GM12874 (cell line): ENCODE results near the gene HUNK.

ENCODE experiments used
- TF ChIP-seq, protein P1 (sequence below): IDR thresholded peaks from 2 replicates; pipeline ENCODE4 v1.5.1; 2011; ENCODE audit warnings: low read depth, mild to moderate bottlenecking, control low read depth, low read length, moderate library complexity; ENCODE audit not compliant: insufficient read depth

Gene HUNK

GRCh38 chr21:32030146-32030652 lies 157.4 kb downstream of the HUNK start:
- TF ChIP-seq, protein P1, sequence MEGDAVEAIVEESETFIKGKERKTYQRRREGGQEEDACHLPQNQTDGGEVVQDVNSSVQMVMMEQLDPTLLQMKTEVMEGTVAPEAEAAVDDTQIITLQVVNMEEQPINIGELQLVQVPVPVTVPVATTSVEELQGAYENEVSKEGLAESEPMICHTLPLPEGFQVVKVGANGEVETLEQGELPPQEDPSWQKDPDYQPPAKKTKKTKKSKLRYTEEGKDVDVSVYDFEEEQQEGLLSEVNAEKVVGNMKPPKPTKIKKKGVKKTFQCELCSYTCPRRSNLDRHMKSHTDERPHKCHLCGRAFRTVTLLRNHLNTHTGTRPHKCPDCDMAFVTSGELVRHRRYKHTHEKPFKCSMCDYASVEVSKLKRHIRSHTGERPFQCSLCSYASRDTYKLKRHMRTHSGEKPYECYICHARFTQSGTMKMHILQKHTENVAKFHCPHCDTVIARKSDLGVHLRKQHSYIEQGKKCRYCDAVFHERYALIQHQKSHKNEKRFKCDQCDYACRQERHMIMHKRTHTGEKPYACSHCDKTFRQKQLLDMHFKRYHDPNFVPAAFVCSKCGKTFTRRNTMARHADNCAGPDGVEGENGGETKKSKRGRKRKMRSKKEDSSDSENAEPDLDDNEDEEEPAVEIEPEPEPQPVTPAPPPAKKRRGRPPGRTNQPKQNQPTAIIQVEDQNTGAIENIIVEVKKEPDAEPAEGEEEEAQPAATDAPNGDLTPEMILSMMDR = no peak

- TF ChIP-seq, protein P1 = no peak
Observed at GRCh38 chr21:32034850-32035249, 162.0 kb downstream of the HUNK start.

- TF ChIP-seq, protein P1 = no peak
Observed at GRCh38 chr21:32035617-32036016, 162.8 kb downstream of the HUNK start.

DNA sequence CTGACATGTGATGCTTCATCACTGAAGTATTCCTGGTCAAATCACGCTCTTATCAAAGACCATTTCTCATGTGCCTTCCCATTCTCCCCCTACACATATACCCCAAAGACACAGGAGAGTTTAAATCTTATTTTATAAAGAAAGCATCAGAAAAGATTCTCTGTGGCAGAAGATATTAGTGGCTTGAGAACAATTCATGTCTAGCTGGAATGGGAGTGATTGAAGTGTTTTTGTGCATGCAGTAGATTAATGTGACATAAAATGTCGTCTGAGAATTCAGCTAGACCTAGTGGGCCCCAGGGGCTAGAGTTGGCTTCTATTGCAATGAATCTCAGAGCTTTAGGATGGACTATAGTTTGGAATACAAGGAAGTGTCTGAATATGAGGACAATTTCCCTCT lies 163.9 kb downstream of the HUNK start:
- TF ChIP-seq, protein P1 = no peak

- TF ChIP-seq, protein P1 = no peak
Observed at GRCh38 chr21:32043458-32043857, 170.6 kb downstream of the HUNK start.

DNA sequence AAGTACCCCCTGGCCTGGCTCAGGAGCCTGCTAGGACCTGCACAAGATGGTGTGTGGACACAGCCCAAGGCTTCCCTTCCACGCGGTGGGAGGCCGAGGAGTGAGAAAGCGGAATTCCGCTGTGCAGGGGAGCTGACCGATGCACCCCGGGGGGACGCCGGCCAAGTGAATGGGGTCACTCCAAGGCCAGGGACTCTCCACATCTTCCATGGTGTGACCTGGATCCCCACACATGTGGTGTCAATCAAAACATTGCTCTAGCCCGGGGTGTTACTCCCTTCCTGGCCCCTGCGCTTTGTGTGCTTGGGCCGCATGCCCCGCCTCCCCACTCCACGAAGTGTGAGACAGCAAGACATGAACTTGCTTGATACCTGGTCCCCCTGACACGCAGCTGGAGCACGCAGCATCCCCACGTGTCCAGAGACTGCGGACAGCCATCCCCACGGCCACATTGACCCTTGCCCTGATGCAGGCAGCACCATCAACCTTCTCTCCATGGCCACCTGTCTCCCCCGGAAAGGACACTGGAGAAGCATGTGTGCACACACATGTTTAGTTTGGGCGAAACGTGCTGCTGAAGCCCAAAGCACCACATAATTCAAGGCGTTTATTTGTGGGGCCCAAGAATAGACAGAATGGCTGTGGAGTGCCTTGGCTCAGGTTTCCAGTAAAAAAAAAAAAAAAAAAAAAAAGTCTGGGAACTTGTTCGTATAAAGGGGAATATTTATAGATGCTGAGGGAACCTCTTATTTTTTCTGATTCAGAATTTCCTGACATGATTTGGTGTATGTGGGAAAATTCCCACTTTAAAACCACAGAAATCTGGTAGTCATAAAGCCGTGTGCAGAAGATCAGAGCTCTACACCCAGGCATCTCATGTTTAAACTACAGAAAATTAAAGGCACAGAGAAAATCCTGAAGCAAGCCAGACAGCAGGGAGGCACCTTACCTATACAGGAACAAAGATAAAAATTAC lies 171.7 kb downstream of the HUNK start:
- TF ChIP-seq, protein P1 = no peak

- TF ChIP-seq, protein P1 = no peak
Observed at GRCh38 chr21:32046191-32046590, 173.4 kb downstream of the HUNK start.
